Measurements from ENCODE around the gene TMPRSS11B. TPM values are rescaled to one million over a fixed set of nuclear protein-coding genes. Genes with fewer than 3 reads are reported as not detected.

Gene TMPRSS11B
- polyA plus RNA-seq, 1 donor from 2014 or later = not detected

DNA sequence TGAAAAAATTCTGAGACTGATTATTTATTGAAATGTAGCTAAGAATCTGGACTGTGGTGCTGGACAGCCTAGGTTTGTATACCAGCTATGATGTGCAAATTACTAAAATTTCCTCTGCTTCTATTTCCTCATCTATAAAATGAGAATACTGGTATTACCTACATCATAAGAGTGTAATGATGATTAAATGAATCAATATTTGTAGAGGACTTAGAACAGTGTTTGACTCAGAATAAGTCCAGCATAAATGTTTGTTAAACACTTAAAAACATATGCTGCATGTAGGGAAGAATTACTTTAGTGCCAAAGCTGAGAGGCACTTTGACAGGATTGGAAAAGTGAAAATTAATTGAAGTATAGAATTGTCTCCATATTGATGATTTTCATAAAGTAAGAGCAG is 60.6 kb downstream of the TMPRSS11B start:
- no peaks in the 10 kb centered on the region for H4K20me1 ChIP-seq (ENCODE audit: insufficient read depth)
- H3K36me3 ChIP-seq (ENCODE audit: insufficient read depth, low read length) = no peaks in the 10 kb centered on the region
- H3K9me2 ChIP-seq (ENCODE audit: insufficient read depth, low read length) = no peaks in the 10 kb centered on the region
- no peak overlapping the region for H2AFZ ChIP-seq (ENCODE audit: low read depth, low read length)
- H3K9me3 ChIP-seq (ENCODE audit: low read length) = no peaks in the 10 kb centered on the region
- no peak overlapping the region for H3K4me3 ChIP-seq (ENCODE audit: low read length)
- H3K9ac ChIP-seq (ENCODE audit: low read length) = no peak overlapping the region
- H3K27me3 ChIP-seq (ENCODE audit: insufficient read depth, low read depth, low read length) = no peaks in the 10 kb centered on the region
- no peaks in the 10 kb centered on the region for H3F3A ChIP-seq (ENCODE audit: insufficient read depth, low read length, poor library complexity, severe bottlenecking)
- no peaks in the 10 kb centered on the region for H3K79me2 ChIP-seq (replicated peaks; ENCODE audit: insufficient read depth, low read length)
- no peak overlapping the region for H3K4me2 ChIP-seq (ENCODE audit: low read length)
- TF ChIP-seq, protein P1, sequence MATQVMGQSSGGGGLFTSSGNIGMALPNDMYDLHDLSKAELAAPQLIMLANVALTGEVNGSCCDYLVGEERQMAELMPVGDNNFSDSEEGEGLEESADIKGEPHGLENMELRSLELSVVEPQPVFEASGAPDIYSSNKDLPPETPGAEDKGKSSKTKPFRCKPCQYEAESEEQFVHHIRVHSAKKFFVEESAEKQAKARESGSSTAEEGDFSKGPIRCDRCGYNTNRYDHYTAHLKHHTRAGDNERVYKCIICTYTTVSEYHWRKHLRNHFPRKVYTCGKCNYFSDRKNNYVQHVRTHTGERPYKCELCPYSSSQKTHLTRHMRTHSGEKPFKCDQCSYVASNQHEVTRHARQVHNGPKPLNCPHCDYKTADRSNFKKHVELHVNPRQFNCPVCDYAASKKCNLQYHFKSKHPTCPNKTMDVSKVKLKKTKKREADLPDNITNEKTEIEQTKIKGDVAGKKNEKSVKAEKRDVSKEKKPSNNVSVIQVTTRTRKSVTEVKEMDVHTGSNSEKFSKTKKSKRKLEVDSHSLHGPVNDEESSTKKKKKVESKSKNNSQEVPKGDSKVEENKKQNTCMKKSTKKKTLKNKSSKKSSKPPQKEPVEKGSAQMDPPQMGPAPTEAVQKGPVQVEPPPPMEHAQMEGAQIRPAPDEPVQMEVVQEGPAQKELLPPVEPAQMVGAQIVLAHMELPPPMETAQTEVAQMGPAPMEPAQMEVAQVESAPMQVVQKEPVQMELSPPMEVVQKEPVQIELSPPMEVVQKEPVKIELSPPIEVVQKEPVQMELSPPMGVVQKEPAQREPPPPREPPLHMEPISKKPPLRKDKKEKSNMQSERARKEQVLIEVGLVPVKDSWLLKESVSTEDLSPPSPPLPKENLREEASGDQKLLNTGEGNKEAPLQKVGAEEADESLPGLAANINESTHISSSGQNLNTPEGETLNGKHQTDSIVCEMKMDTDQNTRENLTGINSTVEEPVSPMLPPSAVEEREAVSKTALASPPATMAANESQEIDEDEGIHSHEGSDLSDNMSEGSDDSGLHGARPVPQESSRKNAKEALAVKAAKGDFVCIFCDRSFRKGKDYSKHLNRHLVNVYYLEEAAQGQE (IDR thresholded peaks at IDR 0.05; ENCODE audit: borderline replicate concordance) = no peak
- no peak for TF ChIP-seq SMC3 (conservative IDR thresholded peaks at IDR 0.05; ENCODE audit: poor library complexity)
- TF ChIP-seq EZH2 (IDR thresholded peaks at IDR 0.05; ENCODE audit: borderline replicate concordance, insufficient read depth, low read length, poor library complexity, severe bottlenecking) = no peak
- no peak for TF ChIP-seq POLR2AphosphoS5 (IDR thresholded peaks at IDR 0.05)
- no peak for TF ChIP-seq CTCF (IDR thresholded peaks at IDR 0.05; ENCODE audit: poor library complexity, severe bottlenecking)
- TF ChIP-seq TAF1 (IDR thresholded peaks at IDR 0.05; ENCODE audit: low read depth) = no peak
- no peak for TF ChIP-seq EP300 (conservative IDR thresholded peaks at IDR 0.05; ENCODE audit: poor library complexity, severe bottlenecking)
- TF ChIP-seq RAD21 (conservative IDR thresholded peaks at IDR 0.05) = no peak
- TF ChIP-seq MXI1 (conservative IDR thresholded peaks at IDR 0.05; ENCODE audit: poor library complexity, severe bottlenecking) = no peak
- H3K27ac ChIP-seq (ENCODE audit: low read length) = no peak overlapping the region

DNA sequence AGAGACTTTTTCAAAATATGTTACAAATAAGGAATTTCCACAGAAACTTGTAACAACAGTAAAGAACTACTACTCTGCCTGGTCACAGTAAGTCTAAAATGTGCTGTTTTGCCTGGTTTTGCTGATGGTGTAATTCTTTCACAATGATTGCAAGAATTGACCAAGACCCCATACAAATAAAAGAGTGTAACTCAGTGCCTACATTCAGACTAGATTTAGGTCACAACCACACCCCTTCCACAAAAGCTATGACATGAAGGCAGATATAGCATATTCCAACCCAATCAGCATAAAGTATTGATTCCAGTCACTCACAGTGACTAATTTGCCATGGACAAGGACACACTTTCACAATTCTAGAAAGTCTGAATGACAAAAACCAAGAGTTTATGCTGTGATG is 62.1 kb downstream of the TMPRSS11B start:
- no peak for TF ChIP-seq EP300 (conservative IDR thresholded peaks at IDR 0.05; ENCODE audit: poor library complexity, severe bottlenecking)
- no peak overlapping the region for H3K9ac ChIP-seq (ENCODE audit: low read length)
- no peaks in the 10 kb centered on the region for H3K36me3 ChIP-seq (ENCODE audit: insufficient read depth, low read length)
- no peak overlapping the region for H2AFZ ChIP-seq (ENCODE audit: low read depth, low read length)
- no peaks in the 10 kb centered on the region for H3K27me3 ChIP-seq (ENCODE audit: insufficient read depth, low read depth, low read length)
- no peak overlapping the region for H3K4me3 ChIP-seq (ENCODE audit: low read length)
- H3K9me2 ChIP-seq (ENCODE audit: insufficient read depth, low read length) = no peaks in the 10 kb centered on the region
- no peaks in the 10 kb centered on the region for H3K9me3 ChIP-seq (ENCODE audit: low read length)
- H3K79me2 ChIP-seq (replicated peaks; ENCODE audit: insufficient read depth, low read length) = no peaks in the 10 kb centered on the region
- H4K20me1 ChIP-seq (ENCODE audit: insufficient read depth) = no peaks in the 10 kb centered on the region
- no peak overlapping the region for H3K27ac ChIP-seq (ENCODE audit: low read length)
- no peak overlapping the region for H3K4me2 ChIP-seq (ENCODE audit: low read length)
- no peaks in the 10 kb centered on the region for H3F3A ChIP-seq (ENCODE audit: insufficient read depth, low read length, poor library complexity, severe bottlenecking)

- Histone ChIP-seq H3K9ac (ENCODE audit: low read length) (no peak overlapping the region), H3K4me2 (ENCODE audit: low read length) (no peak overlapping the region), H3F3A (ENCODE audit: insufficient read depth, low read length, poor library complexity, severe bottlenecking) (no peaks in the 10 kb centered on the region), H4K20me1 (ENCODE audit: insufficient read depth) (no peaks in the 10 kb centered on the region), H3K27me3 (ENCODE audit: insufficient read depth, low read depth, low read length) (no peaks in the 10 kb centered on the region), H3K9me2 (ENCODE audit: insufficient read depth, low read length) (no peaks in the 10 kb centered on the region), H3K9me3 (ENCODE audit: low read length) (no peaks in the 10 kb centered on the region), H3K36me3 (ENCODE audit: insufficient read depth, low read length) (no peaks in the 10 kb centered on the region), H2AFZ (ENCODE audit: low read depth, low read length) (no peak overlapping the region), H3K4me3 (ENCODE audit: low read length) (no peak overlapping the region), H3K27ac (ENCODE audit: low read length) (no peak overlapping the region), H3K79me2 (replicated peaks; ENCODE audit: insufficient read depth, low read length) (no peaks in the 10 kb centered on the region)
- no peak for TF ChIP-seq SMC3 (conservative IDR thresholded peaks at IDR 0.05; ENCODE audit: poor library complexity)
- no peak for TF ChIP-seq RAD21 (conservative IDR thresholded peaks at IDR 0.05)
- TF ChIP-seq TAF1 (IDR thresholded peaks at IDR 0.05; ENCODE audit: low read depth) = no peak
- no peak for TF ChIP-seq EP300 (conservative IDR thresholded peaks at IDR 0.05; ENCODE audit: poor library complexity, severe bottlenecking)
- no peak for TF ChIP-seq POLR2AphosphoS5 (IDR thresholded peaks at IDR 0.05)
- TF ChIP-seq EZH2 (IDR thresholded peaks at IDR 0.05; ENCODE audit: borderline replicate concordance, insufficient read depth, low read length, poor library complexity, severe bottlenecking) = no peak
- TF ChIP-seq MXI1 (conservative IDR thresholded peaks at IDR 0.05; ENCODE audit: poor library complexity, severe bottlenecking) = no peak
- TF ChIP-seq, protein P1 (IDR thresholded peaks at IDR 0.05; ENCODE audit: borderline replicate concordance) = no peak
- TF ChIP-seq CTCF (IDR thresholded peaks at IDR 0.05; ENCODE audit: poor library complexity, severe bottlenecking) = no peak
These were observed 63.1 kb downstream of the TMPRSS11B start for GRCh38 chr4:68182382-68182820.
